C4-2B (cell line): ENCODE measurements around the gene RASL11B.

Source experiments
- ZFX ChIP-seq: fragments of 450-650 bp; IDR thresholded peaks from 2 replicates; pipeline ENCODE4 v1.6.1; 2017
- TF ChIP-seq, protein P1 (sequence below): fragments of 450-650 bp; conservative IDR thresholded peaks from 2 replicates; pipeline ENCODE4 v1.5.1; 2017; ENCODE audit warnings: mild to moderate bottlenecking

DNA sequence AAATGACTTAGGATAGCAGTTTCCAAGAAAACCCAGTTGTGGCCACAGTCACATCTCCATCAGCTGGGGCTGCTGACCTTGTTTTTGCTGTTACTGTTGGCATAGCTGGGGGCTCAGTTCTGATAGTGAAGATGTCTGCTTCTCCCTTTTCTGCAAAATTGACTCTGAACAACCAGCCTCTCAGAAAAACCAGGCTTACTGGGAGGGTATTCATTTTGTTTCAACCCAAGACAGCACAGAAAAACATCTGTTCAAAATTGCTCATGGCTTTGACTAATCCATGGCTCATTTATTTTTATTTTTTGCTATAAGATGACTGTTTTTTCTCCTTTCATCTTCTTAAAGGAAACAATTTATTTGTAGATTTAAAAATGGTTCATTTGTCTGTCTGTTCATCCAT, 53.1 kb downstream of the RASL11B start:
- TF ChIP-seq, protein P1, sequence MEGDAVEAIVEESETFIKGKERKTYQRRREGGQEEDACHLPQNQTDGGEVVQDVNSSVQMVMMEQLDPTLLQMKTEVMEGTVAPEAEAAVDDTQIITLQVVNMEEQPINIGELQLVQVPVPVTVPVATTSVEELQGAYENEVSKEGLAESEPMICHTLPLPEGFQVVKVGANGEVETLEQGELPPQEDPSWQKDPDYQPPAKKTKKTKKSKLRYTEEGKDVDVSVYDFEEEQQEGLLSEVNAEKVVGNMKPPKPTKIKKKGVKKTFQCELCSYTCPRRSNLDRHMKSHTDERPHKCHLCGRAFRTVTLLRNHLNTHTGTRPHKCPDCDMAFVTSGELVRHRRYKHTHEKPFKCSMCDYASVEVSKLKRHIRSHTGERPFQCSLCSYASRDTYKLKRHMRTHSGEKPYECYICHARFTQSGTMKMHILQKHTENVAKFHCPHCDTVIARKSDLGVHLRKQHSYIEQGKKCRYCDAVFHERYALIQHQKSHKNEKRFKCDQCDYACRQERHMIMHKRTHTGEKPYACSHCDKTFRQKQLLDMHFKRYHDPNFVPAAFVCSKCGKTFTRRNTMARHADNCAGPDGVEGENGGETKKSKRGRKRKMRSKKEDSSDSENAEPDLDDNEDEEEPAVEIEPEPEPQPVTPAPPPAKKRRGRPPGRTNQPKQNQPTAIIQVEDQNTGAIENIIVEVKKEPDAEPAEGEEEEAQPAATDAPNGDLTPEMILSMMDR, result no peak
- TF ChIP-seq ZFX, result no peak
